ENCODE data around the gene RPP40.

GRCh38 chr6:4957521-4958231, 46.2 kb downstream of the RPP40 start:
- TF ChIP-seq CTCF (IDR thresholded peaks at IDR 0.05) = no peak; the same call in 1 of the 2 replicates
- TF ChIP-seq RCOR1 (IDR thresholded peaks at IDR 0.05; ENCODE audit: low read length) = no peak
- no peak for TF ChIP-seq SIN3A (IDR thresholded peaks at IDR 0.05; ENCODE audit: borderline replicate concordance, low read depth, low read length)
- TF ChIP-seq, protein P1, sequence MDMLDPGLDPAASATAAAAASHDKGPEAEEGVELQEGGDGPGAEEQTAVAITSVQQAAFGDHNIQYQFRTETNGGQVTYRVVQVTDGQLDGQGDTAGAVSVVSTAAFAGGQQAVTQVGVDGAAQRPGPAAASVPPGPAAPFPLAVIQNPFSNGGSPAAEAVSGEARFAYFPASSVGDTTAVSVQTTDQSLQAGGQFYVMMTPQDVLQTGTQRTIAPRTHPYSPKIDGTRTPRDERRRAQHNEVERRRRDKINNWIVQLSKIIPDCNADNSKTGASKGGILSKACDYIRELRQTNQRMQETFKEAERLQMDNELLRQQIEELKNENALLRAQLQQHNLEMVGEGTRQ (IDR thresholded peaks at IDR 0.05; ENCODE audit: borderline replicate concordance, low read depth, low read length) = no peak
- TF ChIP-seq TEAD4 (IDR thresholded peaks at IDR 0.05; ENCODE audit: borderline replicate concordance, insufficient read depth) = no peak
- TF ChIP-seq RAD21 (IDR thresholded peaks at IDR 0.05; ENCODE audit: low read length) = no peak
- no peak for TF ChIP-seq EZH2phosphoT487 (IDR thresholded peaks at IDR 0.05; ENCODE audit: borderline replicate concordance, low read depth)
- no peak for TF ChIP-seq JUND (IDR thresholded peaks at IDR 0.05)
- TF ChIP-seq RFX5 (IDR thresholded peaks at IDR 0.05; ENCODE audit: low read length) = no peak
- TF ChIP-seq POLR2AphosphoS5 (IDR thresholded peaks at IDR 0.05; ENCODE audit: low read depth, low read length) = no peak
- TF ChIP-seq EP300 (IDR thresholded peaks at IDR 0.05; ENCODE audit: borderline replicate concordance in 1 of 2, low read depth in 1 of 2, low read length in 1 of 2) = no peak
- TF ChIP-seq, protein P2, sequence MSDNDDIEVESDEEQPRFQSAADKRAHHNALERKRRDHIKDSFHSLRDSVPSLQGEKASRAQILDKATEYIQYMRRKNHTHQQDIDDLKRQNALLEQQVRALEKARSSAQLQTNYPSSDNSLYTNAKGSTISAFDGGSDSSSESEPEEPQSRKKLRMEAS (IDR thresholded peaks at IDR 0.05; ENCODE audit: low read depth) = no peak
- no peak for TF ChIP-seq GABPA (IDR thresholded peaks at IDR 0.05; ENCODE audit: low read depth)

All from SK-N-SH (cell line).